ENCODE measurements around the gene FMNL1. TPM values are rescaled to one million over a fixed set of nuclear protein-coding genes. Genes with fewer than 3 reads are reported as not detected.

The FMNL1 gene
- total RNA-seq, 2 donors from 2014 or later, result 4.0 to 5.2 TPM

DNA sequence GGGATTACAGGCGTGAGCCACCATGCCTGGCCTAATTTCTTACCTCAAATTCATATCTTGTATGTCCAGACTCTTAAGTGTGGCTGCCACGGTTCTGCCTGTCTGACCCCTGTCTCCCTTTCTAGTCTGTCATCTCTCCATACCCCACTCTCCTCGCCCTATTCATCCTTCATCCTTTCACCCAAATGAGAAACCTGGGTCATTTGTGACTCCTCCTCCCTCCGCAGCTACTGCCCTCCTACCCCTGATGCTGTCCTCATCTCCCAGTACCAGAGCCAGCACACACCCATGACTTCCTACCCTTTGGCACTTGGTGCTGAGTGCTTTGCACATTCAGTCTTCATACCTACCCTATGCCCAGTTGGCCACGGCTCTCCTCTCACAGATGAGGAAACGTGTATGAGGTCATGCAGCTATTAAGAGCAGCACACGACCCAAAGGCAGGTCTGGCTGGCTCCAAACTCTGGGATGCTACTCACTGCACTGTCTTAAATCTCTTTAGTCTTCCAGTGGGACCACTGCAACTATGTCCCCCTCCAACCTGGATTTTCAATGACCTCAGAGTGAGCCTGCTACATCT, 38.6 kb downstream of the FMNL1 start:
- no peak for DNase-seq
- Histone ChIP-seq H3K4me3 (no peak overlapping the region), H3K27me3 (no peaks in the 10 kb centered on the region), H3K36me3 (replicated peaks in 1 of 2; ENCODE audit: insufficient read depth in 1 of 2, low read depth in 2 of 2) (peaks cover 0 to 9% of the 10 kb centered on the region in 2 donors), H3K9me3 (no peaks in the 10 kb centered on the region), H3K4me1 (peaks cover 15% of the 10 kb centered on the region), H3K27ac (no peak overlapping the region)
- no peak for ATAC-seq
- intact Hi-C loops (cut with DNase I), result no loop called here
- 78 to 91% methylated on average over 7 of the region's 7 CpGs for WGBS, 2 donors
- TF ChIP-seq, protein P1, sequence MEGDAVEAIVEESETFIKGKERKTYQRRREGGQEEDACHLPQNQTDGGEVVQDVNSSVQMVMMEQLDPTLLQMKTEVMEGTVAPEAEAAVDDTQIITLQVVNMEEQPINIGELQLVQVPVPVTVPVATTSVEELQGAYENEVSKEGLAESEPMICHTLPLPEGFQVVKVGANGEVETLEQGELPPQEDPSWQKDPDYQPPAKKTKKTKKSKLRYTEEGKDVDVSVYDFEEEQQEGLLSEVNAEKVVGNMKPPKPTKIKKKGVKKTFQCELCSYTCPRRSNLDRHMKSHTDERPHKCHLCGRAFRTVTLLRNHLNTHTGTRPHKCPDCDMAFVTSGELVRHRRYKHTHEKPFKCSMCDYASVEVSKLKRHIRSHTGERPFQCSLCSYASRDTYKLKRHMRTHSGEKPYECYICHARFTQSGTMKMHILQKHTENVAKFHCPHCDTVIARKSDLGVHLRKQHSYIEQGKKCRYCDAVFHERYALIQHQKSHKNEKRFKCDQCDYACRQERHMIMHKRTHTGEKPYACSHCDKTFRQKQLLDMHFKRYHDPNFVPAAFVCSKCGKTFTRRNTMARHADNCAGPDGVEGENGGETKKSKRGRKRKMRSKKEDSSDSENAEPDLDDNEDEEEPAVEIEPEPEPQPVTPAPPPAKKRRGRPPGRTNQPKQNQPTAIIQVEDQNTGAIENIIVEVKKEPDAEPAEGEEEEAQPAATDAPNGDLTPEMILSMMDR (IDR thresholded peaks at IDR 0.05), result no peak
- no peak for TF ChIP-seq POLR2A (IDR thresholded peaks at IDR 0.05)

DNA sequence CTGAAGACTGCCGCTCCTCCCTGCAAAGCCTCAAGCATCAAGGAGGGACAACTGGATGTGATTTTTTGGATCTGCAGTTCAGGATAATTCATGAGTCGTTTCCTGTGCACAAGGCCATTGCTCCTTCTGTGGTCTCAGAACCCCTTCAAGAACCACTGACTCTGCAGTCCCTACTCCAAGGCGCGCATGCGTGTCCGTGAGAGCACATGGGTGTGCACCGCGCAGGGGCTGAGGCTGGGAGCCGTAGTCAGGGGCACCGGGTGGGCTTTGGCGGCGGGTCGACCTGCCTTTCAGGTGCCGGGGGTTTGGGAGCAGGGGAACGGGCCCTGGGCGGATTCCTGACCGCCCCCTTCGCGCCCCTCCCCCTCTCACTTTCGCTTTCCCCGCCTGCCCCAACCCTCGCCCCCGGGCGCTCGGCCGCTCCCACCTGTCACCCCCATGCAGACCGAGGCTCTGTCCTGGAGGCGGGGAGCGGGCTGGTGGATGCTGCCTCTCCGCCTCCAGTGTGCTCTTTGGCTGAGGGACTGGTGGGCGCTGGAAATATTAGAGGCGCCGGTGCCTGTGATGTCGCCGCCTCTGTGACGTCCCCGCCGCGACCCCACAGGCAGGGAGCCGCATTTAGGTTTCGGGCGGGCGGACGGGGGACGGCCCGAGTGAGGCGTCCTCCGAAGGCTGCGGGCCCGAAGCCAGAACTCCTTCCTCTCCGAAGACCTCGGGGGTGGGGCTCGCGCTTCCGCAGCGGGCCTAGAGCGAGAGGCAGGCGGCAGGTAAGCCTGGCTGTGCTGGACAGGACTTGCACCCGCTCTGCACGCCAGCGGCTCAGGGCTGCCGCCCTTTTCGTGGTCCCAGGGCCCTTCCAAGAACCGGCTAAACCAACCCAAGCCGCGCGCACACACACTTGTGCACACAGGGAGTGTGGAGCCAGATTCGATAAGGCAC, 40.2 kb downstream of the FMNL1 start, which contains the start of gene SPATA32:
Gene SPATA32 (minus strand): TSS at position 518 of the 939 bp plus-strand sequence. CDS start 78 bp downstream, at position 440.
- intact Hi-C loops (cut with DNase I), result no loop called here
- 10 to 12% methylated on average over 50 to 66 of the region's 68 CpGs for WGBS, 2 donors
- Histone ChIP-seq H3K4me3 (peak within 1 kb of the TSS; percentile 36 to 42), H3K36me3 (replicated peaks in 1 of 2; ENCODE audit: insufficient read depth in 1 of 2, low read depth in 2 of 2) (peaks cover 0 to 9% of the 10 kb centered on the region in 2 donors), H3K27me3 (no peaks in the 10 kb centered on the region), H3K4me1 (peaks cover 15% of the 10 kb centered on the region), H3K9me3 (no peaks in the 10 kb centered on the region), H3K27ac (peak within 1 kb of the TSS in 2 of 4 donors; percentile 19 to 44)
- peak; percentile 50 to 67 (median 62) for DNase-seq
- ATAC-seq, result peak; percentile 64
- TF ChIP-seq, protein P1 (IDR thresholded peaks at IDR 0.05), result no peak

DNA sequence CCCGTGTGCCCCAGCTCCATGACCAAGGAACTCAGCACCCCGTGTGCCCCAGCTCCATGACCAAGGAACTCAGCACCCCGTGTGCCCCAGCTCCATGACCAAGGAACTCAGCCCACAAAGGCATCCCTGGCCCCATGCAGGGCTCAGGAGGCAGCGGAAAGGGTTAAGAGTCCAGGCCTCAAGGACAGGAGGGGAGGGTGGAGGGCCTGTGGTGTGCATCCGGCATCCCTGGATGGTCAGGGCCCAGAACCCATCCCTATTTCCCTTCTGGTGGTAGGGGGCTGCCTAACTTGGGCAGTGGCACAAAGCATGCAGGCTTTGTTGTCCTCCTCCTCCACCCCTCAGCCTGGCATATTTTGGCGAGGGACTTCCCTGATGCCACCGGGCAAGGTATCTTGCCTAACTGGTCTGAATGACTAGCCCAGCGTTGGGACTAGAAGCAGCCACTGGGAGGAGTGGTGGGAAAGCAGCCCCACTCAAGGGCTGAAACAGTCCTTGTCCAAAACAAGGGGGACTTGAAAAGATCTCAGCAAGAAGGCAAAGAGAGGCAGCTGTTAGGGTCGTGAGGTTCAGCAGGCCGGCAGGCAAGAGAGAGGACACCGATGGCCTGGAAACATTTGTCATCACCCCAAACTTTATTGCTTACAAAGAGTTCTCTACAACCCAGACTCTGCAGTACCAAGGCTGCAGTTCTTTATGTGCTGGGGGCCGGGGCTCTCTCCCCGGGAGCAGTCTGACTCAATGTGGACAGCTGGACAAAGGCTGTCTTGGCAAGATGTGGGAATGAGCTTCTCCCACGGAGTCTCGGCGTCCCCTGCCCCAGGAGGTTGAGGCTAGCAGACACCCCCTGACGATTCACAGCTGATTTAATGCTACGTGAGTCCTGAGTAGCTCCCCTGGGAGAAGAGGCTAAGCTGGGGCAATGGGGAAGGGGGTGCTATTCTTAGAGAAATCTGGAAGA, 41.1 kb downstream of the FMNL1 start:
- H3K4me3 ChIP-seq, result no peak overlapping the region
- TF ChIP-seq, protein P1 (IDR thresholded peaks at IDR 0.05), result no peak
- TF ChIP-seq POLR2A (IDR thresholded peaks at IDR 0.05), result no peak
- H3K36me3 ChIP-seq (replicated peaks in 1 of 2; ENCODE audit: insufficient read depth in 1 of 2, low read depth in 2 of 2), result peaks cover 0 to 19% of the 10 kb centered on the region in 2 donors
- DNase-seq (no peak), ATAC-seq (peak; percentile 17)
- H3K27me3 ChIP-seq, result no peaks in the 10 kb centered on the region
- intact Hi-C loops (cut with DNase I), result no loop called here
- peaks cover 15% of the 10 kb centered on the region for H3K4me1 ChIP-seq
- peak overlapping the region in 2 of 4 donors; percentile 19 to 44 for H3K27ac ChIP-seq
- WGBS, 2 donors, result 56 to 62% methylated on average over 12 to 18 of the region's 18 CpGs
- H3K9me3 ChIP-seq, result no peaks in the 10 kb centered on the region

DNA sequence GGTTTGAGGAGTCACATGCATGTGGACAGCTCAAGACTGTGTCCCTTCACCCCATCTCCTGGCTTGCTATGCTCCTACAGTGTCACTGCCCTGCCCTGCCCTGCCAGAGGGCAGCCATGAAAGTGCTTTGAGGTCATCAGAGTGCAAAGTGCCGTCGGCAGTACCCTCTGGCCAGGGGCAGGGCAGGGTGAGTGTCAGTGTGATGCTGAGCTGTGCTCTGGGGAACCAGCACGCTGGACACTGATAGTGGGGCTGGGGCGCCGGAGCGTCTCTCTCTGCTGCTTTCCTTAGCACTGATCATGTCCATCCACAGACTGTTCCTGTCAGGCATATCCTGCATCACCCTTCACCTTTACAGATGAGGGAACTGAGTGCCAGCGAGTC, 41.8 kb downstream of the FMNL1 start:
- no peaks in the 10 kb centered on the region for H3K9me3 ChIP-seq
- H3K4me3 ChIP-seq, result no peak overlapping the region
- 88 to 89% methylated on average over 7 of the region's 7 CpGs for WGBS, 2 donors
- ATAC-seq (no peak), DNase-seq (no peak)
- H3K27me3 ChIP-seq, result no peaks in the 10 kb centered on the region
- H3K4me1 ChIP-seq, result peaks cover 15% of the 10 kb centered on the region
- no peak for TF ChIP-seq POLR2A (IDR thresholded peaks at IDR 0.05)
- TF ChIP-seq, protein P1 (IDR thresholded peaks at IDR 0.05), result no peak
- peaks cover 0 to 21% of the 10 kb centered on the region in 2 donors for H3K36me3 ChIP-seq (replicated peaks in 1 of 2; ENCODE audit: insufficient read depth in 1 of 2, low read depth in 2 of 2)
- H3K27ac ChIP-seq, result no peak overlapping the region
- intact Hi-C loops (cut with DNase I), result no loop called here

Data from body of pancreas (tissue), 4 donors.